ENCODE results near the gene LBP.
"Not testable (repeated sequence)": the region's sequence is repeated elsewhere in the genome, so short reads cannot be mapped to it uniquely, and the experiment has no call there.

The LBP gene, protein sequence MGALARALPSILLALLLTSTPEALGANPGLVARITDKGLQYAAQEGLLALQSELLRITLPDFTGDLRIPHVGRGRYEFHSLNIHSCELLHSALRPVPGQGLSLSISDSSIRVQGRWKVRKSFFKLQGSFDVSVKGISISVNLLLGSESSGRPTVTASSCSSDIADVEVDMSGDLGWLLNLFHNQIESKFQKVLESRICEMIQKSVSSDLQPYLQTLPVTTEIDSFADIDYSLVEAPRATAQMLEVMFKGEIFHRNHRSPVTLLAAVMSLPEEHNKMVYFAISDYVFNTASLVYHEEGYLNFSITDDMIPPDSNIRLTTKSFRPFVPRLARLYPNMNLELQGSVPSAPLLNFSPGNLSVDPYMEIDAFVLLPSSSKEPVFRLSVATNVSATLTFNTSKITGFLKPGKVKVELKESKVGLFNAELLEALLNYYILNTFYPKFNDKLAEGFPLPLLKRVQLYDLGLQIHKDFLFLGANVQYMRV

GRCh38 chr20:38346247-38346651 lies at the start of gene LBP:
Gene LBP, plus strand, starts transcription at chr20:38346482. Its CDS starts 35 bp downstream, at chr20:38346517.
- no peak for DNase-seq (ENCODE audit: low spot score)

GRCh38 chr20:38297916-38298674 lies 48.2 kb upstream of the LBP start:
- DNase-seq (ENCODE audit: low spot score): no peak

DNA sequence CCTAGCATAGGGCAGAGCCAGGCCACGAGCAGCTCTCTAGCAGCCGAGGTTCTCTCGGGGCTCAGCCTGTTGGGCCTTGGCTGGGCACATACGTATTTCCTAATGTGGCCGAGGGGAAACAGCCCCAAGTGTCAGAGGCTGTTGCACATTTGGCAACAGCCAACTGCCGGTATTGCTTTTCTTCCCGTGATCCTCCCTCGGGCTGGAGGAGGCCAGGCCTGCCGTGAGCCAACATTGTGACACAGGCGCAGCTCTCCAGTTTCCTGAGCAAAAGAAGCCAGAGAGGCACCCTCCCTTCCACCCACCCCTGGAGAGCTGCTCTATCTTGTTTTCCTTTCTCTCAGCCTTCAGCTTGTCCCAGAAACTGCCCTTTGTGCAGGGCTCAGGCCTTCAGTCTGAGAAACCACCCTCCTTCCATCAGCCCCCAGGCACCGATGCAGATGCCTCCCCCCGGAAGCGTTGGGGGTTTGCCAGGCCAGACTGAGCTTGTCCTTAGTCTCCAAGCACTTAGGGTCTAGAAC lies 47.5 kb upstream of the LBP start:
- DNase-seq (ENCODE audit: low spot score): no peak

GRCh38 chr20:38299963-38300362 lies 46.3 kb upstream of the LBP start:
- DNase-seq (ENCODE audit: low spot score): no peak

- DNase-seq (ENCODE audit: low spot score): no peak
Measured at GRCh38 chr20:38300438-38300837, 45.8 kb upstream of the LBP start.

GRCh38 chr20:38301309-38301708 lies 45.0 kb upstream of the LBP start:
- DNase-seq (ENCODE audit: low spot score): no peak

GRCh38 chr20:38302786-38303185 lies 43.5 kb upstream of the LBP start:
- DNase-seq (ENCODE audit: low spot score): no peak

- no peak for DNase-seq (ENCODE audit: low spot score)
Measured at GRCh38 chr20:38303908-38304379, 42.3 kb upstream of the LBP start, which contains the start of gene BPI. Gene BPI, plus strand, starts transcription at chr20:38304156. Its CDS starts 68 bp downstream, at chr20:38304224.

DNA sequence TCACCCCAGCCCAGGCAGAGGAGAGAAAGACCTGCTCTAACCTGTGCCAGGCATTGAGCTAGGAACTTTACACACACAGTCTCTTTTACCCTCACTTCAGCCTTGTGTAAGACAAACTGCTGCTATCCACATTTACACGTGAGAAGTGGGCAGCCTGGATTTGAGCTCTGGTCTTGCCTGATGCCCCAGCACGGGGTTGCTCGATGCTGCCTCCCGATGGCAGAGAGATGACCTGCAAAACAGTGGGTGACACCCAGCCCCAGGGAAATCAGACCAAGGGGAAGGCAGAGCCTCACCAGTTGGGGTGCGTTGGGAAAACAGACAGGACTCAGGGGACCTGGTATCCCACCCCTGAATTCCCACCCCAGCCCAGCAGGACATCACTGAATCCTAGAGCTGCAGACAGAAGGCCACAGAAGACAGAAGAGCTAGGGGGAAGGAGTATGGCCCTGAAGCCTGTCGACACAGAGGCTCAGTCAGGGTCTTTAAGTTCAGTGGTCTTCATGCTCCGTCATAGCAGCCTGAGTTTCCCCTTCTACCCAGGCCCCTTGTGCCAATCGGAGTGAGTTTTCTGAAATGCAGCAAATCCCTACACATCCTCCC lies 41.3 kb upstream of the LBP start:
- no peak for DNase-seq (ENCODE audit: low spot score)

DNA sequence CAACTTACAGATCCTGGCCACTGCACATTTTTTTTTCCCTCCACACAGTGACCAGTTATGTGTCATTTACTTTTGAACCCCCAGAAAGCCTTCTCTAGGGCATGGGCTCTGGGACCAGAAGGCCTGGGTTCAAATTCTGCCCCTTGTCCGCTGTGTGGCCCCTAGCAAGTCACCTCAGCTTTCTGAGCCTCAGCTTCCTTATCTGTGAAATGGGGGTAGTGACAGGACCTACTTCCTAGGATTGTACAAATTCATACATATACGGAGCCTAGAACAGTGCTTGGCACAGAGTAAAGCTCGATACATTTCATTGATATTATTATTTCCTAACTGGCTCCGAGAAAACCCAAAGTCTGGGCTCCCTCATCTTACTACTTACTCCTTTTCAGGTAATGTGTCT lies 40.7 kb upstream of the LBP start:
- DNase-seq (ENCODE audit: low spot score): no peak

- DNase-seq (ENCODE audit: low spot score): no peak
Measured at GRCh38 chr20:38306379-38306778, 39.9 kb upstream of the LBP start.

DNA sequence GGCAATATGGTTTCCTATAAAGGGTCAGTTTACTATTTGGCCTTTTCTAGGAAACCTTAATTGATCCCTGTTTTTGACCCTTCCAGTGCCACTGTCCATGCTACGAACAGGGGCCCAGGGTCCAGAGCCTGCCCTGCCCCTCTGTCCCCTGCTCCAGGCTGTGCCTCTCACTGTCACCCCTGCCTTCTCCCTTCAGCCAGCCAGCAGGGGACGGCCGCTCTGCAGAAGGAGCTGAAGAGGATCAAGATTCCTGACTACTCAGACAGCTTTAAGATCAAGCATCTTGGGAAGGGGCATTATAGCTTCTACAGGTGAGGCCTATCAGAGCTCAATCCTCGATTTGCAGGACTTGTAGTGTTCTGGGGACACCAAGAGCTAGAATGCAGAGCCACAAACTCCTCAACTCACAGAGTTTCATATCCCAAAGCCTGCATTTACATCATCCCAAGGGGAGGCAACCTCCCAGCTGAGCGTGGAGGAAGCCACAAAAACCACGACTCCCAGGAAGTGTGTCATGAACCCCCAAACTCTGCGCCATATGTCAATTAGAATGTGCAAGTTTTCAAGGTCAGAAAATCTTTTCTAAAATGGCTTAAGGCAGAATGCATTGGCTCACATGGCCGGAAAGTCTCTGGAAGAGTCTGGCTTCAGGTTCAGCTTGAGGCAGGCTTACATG lies 38.8 kb upstream of the LBP start:
- DNase-seq (ENCODE audit: low spot score): no peak

GRCh38 chr20:38308047-38308438 lies 38.2 kb upstream of the LBP start:
- no peak for DNase-seq (ENCODE audit: low spot score)

GRCh38 chr20:38308447-38308846 lies 37.8 kb upstream of the LBP start:
- DNase-seq (ENCODE audit: low spot score): no peak

DNA sequence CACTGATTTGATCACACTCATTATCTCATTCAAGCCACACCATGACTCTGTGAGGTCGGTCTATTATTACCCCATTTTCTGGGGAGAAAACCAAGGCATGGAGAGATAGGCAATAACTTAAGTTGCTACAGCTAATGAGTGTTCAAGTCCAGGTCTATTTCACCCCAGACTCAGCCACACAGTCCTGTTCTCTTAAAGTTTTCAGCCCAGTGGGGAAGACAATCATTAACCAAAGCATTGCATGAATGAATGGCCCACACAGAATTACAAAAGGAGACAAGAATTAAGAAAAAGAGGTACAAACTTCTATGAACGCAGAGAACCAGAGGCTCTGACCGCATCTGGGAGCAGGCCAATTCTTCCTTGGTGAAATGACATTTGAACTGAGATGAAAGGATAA lies 35.2 kb upstream of the LBP start:
- DNase-seq (ENCODE audit: low spot score): no peak

GRCh38 chr20:38311491-38311890 lies 34.8 kb upstream of the LBP start:
- no peak for DNase-seq (ENCODE audit: low spot score)

GRCh38 chr20:38313676-38314075 lies 32.6 kb upstream of the LBP start:
- DNase-seq (ENCODE audit: low spot score): no peak

GRCh38 chr20:38314350-38314749 lies 31.9 kb upstream of the LBP start:
- DNase-seq (ENCODE audit: low spot score): not testable (repeated sequence)

GRCh38 chr20:38315290-38315966 lies 30.9 kb upstream of the LBP start:
- DNase-seq (ENCODE audit: low spot score): no peak

- DNase-seq (ENCODE audit: low spot score): no peak
Measured at GRCh38 chr20:38316341-38316740, 29.9 kb upstream of the LBP start.

- no peak for DNase-seq (ENCODE audit: low spot score)
Measured at GRCh38 chr20:38317422-38317821, 28.9 kb upstream of the LBP start.
